ENCODE data around the gene CRTC1.

CRTC1 gene

DNA sequence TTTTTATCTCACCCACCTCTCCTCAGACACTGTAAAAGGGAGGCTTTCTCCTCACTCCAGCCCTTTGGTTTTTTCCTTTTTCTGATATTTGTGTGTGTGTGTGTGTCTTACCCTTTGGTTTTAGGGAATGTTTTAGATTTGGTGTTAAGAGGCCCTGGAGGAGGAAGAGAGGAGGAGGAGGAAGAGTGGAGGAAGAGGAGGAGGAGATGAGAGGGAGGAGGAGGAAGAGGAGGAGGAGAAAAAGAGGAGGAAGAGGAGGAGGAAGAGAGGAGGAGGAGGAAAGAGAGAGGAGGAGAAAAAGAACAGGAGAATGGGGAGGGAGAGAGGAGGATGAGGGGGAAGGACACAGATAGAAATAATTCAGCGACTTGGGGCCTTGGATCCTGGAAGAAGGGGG, 36.1 kb upstream of the CRTC1 start:
- H3K4me3 ChIP-seq (ENCODE audit: control insufficient read depth, low read depth, low read length) = no peak overlapping the region
- TF ChIP-seq, protein P1, sequence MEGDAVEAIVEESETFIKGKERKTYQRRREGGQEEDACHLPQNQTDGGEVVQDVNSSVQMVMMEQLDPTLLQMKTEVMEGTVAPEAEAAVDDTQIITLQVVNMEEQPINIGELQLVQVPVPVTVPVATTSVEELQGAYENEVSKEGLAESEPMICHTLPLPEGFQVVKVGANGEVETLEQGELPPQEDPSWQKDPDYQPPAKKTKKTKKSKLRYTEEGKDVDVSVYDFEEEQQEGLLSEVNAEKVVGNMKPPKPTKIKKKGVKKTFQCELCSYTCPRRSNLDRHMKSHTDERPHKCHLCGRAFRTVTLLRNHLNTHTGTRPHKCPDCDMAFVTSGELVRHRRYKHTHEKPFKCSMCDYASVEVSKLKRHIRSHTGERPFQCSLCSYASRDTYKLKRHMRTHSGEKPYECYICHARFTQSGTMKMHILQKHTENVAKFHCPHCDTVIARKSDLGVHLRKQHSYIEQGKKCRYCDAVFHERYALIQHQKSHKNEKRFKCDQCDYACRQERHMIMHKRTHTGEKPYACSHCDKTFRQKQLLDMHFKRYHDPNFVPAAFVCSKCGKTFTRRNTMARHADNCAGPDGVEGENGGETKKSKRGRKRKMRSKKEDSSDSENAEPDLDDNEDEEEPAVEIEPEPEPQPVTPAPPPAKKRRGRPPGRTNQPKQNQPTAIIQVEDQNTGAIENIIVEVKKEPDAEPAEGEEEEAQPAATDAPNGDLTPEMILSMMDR (IDR thresholded peaks at IDR 0.05; ENCODE audit: control insufficient read depth, insufficient read depth, low read depth, low read length, missing control alignments) = no peak
- DNase-seq (ENCODE audit: low read depth) = no peak

DNA sequence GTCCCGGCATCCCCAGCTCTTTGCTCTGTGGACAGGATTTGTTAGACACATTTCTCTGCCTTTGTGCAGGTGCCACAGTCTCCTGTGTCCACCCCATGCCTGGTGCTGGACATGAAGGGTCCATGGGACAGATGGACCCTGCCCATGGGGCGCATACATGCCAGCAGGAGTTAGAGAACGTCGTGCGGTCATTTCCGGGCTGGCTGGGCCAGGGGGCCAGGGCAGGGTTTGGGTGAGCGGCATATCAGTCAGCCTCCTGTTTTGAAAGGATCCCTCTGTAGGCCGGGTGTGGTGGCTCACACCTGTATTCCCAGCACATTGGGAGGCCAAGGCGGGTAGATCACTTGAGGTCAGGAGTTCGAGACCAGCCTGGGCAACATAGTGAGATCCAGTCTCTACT, 35.7 kb upstream of the CRTC1 start:
- no peak overlapping the region for H3K4me3 ChIP-seq (ENCODE audit: control insufficient read depth, low read depth, low read length)
- TF ChIP-seq, protein P1 (IDR thresholded peaks at IDR 0.05; ENCODE audit: control insufficient read depth, insufficient read depth, low read depth, low read length, missing control alignments) = no peak
- DNase-seq (ENCODE audit: low read depth) = no peak

GRCh38 chr19:18648973-18649315, 34.5 kb upstream of the CRTC1 start:
- TF ChIP-seq, protein P1 (IDR thresholded peaks at IDR 0.05; ENCODE audit: control insufficient read depth, insufficient read depth, low read depth, low read length, missing control alignments) = no peak
- no peak for DNase-seq (ENCODE audit: low read depth)
- H3K4me3 ChIP-seq (ENCODE audit: control insufficient read depth, low read depth, low read length) = no peak overlapping the region

- H3K4me3 ChIP-seq (ENCODE audit: control insufficient read depth, low read depth, low read length) = no peak overlapping the region
- DNase-seq (ENCODE audit: low read depth) = no peak
- TF ChIP-seq, protein P1 (IDR thresholded peaks at IDR 0.05; ENCODE audit: control insufficient read depth, insufficient read depth, low read depth, low read length, missing control alignments) = no peak
These were observed 34.0 kb upstream of the CRTC1 start for GRCh38 chr19:18649371-18650020.

GRCh38 chr19:18650021-18650390, 33.5 kb upstream of the CRTC1 start:
- no peak for DNase-seq (ENCODE audit: low read depth)
- H3K4me3 ChIP-seq (ENCODE audit: control insufficient read depth, low read depth, low read length) = no peak overlapping the region; the same call in 1 of the 2 replicates
- TF ChIP-seq, protein P1 (IDR thresholded peaks at IDR 0.05; ENCODE audit: control insufficient read depth, insufficient read depth, low read depth, low read length, missing control alignments) = no peak

DNA sequence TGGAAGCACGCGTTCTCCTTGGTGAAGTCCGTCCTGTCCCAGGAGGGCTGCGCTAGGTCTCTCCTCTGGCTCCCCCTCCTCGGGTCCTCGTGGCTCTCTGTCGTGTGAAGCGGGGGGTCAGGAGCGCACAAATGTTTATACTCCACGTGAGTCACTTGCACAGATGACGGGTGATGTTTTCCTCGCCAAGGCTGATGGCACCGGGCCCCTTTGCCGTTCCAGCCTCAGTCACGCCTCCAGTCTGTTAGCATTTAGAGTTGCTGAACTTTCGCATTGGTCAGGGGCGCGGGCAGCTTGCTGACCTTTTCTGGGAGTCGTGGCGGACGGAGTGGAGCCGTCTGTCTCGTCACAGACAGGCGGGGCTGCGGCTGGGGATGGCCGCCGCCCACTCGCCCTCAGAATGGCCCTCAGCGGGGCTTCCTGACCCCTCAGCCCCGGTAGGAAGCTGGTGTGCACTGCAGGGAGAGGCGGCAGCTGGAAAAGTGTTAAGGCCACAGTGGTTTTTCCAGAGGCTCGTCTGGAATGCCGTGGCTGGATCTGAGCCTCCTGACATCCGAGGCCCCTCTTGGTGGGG, 32.9 kb upstream of the CRTC1 start:
- H3K4me3 ChIP-seq (ENCODE audit: control insufficient read depth, low read depth, low read length) = peak overlapping the region; percentile 25
- DNase-seq (ENCODE audit: low read depth) = no peak
- TF ChIP-seq, protein P1 (IDR thresholded peaks at IDR 0.05; ENCODE audit: control insufficient read depth, insufficient read depth, low read depth, low read length, missing control alignments) = no peak
